GM04504 (cell line): Measurements from ENCODE around the gene WDR77.

Experiments used
- DNase-seq: peaks from one replicate; pipeline ENCODE4 v3.0.0-alpha.2; 2012; ENCODE audit warnings: low read depth

Gene WDR77

GRCh38 chr1:111439461-111440351 lies 9.3 kb downstream of the WDR77 start:
- no peak for DNase-seq

DNA sequence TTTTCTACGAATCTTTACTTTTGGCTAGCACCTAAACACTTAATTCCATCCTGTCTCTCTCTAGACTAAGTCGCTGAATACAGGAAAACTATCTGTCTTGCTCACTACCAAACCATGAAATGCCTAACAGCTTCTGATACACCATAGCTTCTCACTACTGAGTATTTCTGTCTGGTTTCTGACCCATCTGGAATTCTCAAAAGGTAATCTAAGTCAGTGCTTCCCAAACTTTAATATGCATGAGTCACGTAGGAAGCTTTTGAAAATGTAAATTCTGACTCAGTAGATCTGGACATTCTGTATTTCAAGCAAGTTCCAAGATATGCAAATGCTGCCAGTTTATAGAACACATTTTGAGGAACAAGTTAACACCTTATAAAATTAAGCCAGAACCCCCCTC lies 12.3 kb downstream of the WDR77 start:
- no peak for DNase-seq

- DNase-seq, result no peak
Measured at GRCh38 chr1:111424281-111424680, 24.8 kb downstream of the WDR77 start.

DNA sequence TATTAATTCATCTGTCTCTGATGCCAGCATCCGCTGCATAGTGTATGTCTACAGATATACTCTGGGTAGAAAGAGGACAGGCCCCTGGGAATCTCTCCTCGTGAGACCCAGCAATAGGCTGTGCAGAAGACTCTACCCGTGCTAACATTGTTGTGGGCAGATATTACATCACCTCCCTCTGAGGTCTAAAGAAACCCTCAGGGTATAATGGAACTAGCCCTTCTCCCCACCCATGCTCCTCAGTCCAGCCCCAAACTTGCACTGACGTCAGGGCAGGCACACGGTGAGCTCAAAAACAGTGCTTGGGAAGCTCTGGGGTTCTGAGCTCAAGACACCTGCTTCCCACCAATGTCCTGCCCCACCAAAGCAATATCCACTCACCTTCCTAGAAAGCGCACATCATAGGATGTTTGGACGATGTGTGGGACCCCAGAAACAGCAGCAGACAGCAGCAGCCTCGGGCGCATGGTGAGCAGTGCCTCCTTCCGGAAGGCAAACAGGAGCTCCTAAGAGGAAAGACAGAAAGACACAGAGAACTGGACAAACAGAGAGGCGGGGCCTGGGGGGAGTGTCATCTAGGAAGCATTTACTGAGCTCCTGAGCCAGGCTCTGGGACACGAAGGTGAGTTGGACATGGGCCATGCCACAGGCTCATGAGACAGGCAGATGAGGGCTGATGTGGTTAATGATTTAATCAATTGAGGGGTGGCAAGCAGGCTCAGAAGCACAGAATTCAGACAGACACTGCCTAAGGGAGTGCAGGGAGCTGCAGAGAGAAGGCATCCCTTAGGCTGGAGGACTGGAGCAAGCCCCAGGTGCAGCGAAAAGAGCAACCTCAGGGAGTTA lies 26.3 kb downstream of the WDR77 start:
- no peak for DNase-seq

DNA sequence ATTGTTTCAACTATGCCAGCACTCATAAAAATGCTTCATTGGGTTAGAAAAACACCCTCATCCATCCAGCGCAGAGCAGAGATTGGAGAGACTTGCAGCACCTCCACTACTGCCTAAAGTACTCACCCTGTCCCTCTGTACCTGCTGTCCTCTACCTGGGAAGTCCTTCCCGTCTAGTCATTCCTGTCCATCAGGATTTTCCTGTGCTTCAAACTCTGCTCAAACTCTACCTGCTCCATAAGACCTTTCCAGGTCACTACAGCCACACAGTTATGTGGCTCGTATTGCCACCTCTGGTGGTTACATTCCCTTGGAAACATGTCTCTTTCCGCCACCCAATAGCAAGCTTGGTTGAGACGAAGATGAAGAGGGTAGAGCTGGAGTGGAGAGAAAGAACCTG lies 28.7 kb downstream of the WDR77 start:
- DNase-seq, result no peak

DNA sequence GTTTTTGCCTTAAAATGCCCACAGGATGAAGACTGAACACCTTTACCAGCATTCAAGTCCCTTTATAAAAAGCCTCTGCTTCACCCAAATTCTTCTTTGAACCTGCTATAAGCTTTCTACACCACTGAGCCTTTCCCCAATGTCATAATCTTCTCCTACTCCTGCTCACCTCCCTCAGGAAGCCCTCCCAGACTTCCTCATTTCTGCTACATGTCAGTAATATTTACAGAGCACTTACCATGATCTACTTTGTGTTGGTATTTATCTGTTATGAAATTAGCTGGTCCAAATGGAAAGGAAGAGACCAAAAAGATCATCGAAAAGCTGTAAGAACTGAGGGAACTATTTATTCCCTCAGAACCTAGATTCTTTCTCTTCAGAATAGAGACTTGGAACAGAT lies 30.0 kb downstream of the WDR77 start:
- DNase-seq, result no peak

DNA sequence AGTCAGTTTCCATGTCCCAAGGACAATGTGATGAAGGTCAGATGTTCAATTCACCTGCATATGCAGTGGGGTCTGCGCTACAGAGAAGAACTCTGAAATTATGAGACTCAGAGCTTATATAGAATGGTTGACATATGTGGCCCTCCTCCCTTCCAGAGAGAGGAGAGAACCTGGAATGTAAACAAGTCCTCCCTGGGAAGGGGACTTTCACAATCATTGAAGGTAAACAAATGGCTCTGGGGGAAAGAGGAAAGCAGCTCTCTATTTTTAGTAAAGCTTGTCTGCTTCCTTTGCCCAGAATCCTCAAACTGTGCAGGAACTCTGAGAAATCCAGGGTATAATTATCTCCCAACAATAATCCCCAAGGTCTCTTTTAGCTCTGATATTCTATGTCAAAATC lies 31.3 kb downstream of the WDR77 start:
- DNase-seq, result no peak

- no peak for DNase-seq
Measured at GRCh38 chr1:111415461-111415860, 33.6 kb downstream of the WDR77 start.

DNA sequence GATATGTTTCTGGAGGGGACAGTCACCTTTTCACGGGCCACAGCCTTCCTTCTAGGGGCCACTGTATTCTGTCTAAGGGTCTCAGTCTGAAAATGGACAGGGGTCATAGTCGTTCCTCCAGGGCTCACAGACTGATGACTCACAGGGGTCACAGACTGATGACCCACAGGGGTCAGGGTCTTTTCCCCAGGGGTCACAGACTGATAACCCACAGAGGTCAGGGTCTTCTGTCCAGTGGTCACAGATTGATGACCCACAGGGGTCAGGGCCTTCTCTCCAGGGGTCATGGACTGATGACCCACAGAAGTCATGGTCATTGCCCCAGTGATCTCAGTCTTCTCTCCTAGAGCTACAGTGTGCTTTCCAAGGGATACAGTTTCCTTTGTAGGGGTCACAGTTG lies 34.3 kb downstream of the WDR77 start:
- no peak for DNase-seq

DNA sequence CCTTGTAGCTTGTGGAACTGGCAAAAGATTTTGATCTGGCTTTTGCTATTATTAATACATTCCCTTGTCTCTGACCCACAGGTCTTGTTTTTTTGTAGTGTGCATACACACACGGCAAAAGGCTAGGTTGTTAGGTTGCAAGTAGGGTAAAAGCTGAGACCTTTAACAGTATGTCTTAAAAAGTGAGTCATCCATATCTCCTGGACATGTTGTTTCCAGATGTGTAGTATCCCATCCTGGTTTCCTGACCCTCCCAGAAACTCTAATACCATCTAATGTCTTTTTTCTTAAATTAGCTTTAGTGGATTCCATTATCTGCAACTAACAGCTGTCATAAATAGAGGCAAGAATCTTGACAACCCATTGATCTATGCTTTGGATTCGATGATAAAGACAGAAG lies 36.2 kb downstream of the WDR77 start:
- no peak for DNase-seq

DNA sequence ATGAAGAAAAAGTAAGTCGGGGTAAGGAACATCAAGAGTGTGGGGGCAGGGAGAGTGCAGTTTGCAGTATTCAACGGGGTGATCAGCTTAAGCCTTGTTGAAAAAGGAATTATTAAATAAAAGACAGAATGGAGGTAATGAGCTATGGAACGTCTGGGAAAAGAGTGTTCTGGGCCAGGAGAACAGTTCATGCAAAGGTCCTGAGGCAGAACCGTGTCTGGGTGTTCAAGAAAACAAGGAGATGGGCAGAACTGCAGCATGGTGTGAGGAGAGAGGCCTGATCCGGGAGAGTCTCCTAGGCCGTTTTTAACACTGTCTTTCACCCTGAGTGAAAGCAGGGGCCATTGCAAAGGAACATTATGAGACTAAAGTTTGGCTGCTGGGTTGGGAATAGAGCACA lies 41.8 kb downstream of the WDR77 start:
- DNase-seq, result no peak

GRCh38 chr1:111406321-111406768 lies 42.7 kb downstream of the WDR77 start:
- no peak for DNase-seq

DNA sequence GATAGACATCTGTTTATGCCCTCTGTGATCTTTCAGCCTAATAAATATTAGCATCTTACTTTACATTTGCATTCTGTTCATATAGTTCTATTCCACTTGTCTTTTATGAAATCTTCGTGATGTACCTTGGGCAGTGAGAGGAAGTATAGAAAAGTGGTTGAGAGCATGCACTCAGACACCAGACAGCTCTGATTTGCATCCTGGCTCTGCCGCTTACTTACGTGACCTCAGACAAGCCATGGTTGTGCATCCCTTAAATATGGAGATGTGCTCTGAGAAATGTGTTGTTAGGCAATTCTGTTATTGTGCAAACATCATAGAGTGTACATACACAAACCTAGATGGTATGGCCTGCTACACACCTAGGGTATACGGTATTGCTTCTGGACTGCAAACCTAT lies 44.5 kb downstream of the WDR77 start:
- no peak for DNase-seq

DNA sequence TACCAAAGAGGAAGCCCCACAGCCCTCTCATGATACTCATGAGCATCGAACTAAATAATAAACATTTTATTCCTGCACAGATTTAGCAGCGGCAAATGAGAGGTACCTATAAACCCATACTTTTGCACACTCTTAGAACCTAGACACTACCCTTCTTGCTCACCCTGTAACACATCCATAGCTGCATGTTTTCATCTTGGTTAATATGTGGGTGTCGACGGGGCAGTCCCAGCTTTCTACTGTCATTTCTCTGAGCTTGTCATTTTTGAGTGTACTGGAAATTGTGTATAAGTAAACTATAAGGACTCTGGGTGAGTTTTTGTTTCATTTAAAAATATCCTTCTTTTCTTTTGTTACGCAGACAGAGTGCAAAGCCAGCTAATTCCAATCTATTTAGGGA lies 47.0 kb downstream of the WDR77 start:
- DNase-seq, result no peak

DNA sequence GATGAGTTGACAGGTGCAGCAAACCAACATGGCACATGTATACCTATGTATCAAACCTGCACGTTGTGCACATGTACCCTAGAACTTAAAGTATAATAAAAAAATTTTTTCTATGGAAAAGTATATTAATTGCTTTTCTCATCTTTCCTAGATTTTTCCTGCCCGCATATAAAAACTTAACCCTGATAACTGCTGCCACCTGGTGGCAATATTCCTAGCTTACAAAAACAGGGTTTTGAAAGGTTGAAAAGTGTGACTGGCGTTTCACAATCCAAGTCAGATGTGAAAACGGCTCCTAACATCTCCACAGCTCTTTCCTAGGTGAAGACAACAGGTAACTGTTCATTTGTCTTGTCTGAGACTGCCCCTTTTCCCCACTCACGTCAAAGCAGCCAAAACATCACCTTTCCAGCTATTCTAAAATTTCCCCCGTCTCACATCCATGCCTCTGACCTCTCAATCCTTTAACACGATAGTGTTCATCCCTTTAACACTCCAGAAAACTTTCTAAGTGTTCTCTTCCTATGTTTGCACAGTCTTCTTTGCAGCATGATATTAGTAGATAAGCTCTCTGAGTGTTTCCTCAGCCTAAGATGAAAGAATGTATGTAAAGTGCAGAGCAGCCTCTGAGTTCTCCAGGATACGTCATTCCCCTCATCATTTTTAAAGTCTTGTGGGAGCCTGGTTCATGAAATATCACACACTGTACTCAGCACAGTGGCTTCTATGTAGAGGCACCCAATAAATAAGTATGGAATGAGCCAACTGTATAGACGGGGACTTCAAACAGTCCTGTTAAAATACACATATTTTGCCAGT lies 49.1 kb downstream of the WDR77 start:
- DNase-seq, result peak; percentile 13

- no peak for DNase-seq
Measured at GRCh38 chr1:111392460-111392945, 56.6 kb downstream of the WDR77 start.

- no peak for DNase-seq
Measured at GRCh38 chr1:111392042-111392441, 57.0 kb downstream of the WDR77 start.
